ENCODE measurements around the gene LPIN1. TPM values are rescaled to one million over a fixed set of nuclear protein-coding genes. Genes with fewer than 3 reads are reported as not detected.
A peak's percentile ranks its signal among the peaks of the same experiment; 100 is the strongest.

LPIN1 gene
- total RNA-seq, 2 donors from 2014 or later: 63.0 to 112 TPM

- Mint-ChIP-seq H3K36me3 (peaks cover 35% of the 10 kb centered on the region), H3K4me3 (peak overlapping the region; percentile 76)
- peak; percentile 89 to 91 for ATAC-seq
Observed at GRCh38 chr2:11778923-11779757, 32.7 kb downstream of the LPIN1 start.

GRCh38 chr2:11781602-11782001, 35.2 kb downstream of the LPIN1 start:
- Mint-ChIP-seq H3K4me1 (ENCODE audit: low read depth in 2 of 2) (peaks cover 24 to 27% of the 10 kb centered on the region in 2 donors), H3K4me3 (no peak overlapping the region), H3K27ac (no peak overlapping the region), H3K27me3 (no peaks in the 10 kb centered on the region), H3K9me3 (no peaks in the 10 kb centered on the region), H3K36me3 (peaks cover 30% of the 10 kb centered on the region)
- DNase-seq (ENCODE audit: low spot score) (no peak), ATAC-seq (no peak)

More at GRCh38 chr2:11778923-11779757, 32.7 kb downstream of the LPIN1 start:
- H3K27me3 Mint-ChIP-seq: no peaks in the 10 kb centered on the region
- peak overlapping the region; percentile 63 to 94 for H3K27ac Mint-ChIP-seq
- peak; percentile 87 for DNase-seq (ENCODE audit: low spot score)
- H3K9me3 Mint-ChIP-seq: no peaks in the 10 kb centered on the region
- peaks cover 38 to 45% of the 10 kb centered on the region in 2 donors for H3K4me1 Mint-ChIP-seq (ENCODE audit: low read depth in 2 of 2)

GRCh38 chr2:11784280-11784679, 37.8 kb downstream of the LPIN1 start:
- peaks cover 5% of the 10 kb centered on the region in 2 donors for H3K4me1 Mint-ChIP-seq (ENCODE audit: low read depth in 2 of 2)
- ATAC-seq (no peak), DNase-seq (ENCODE audit: low spot score) (no peak)
- peaks cover 41% of the 10 kb centered on the region for H3K36me3 Mint-ChIP-seq
- H3K9me3 Mint-ChIP-seq: no peaks in the 10 kb centered on the region
- H3K27me3 Mint-ChIP-seq: no peaks in the 10 kb centered on the region
- H3K4me3 Mint-ChIP-seq: no peak overlapping the region
- no peak overlapping the region for H3K27ac Mint-ChIP-seq

GRCh38 chr2:11784747-11785610, 38.5 kb downstream of the LPIN1 start:
- Mint-ChIP-seq H3K27me3 (no peaks in the 10 kb centered on the region), H3K9me3 (no peaks in the 10 kb centered on the region), H3K36me3 (peaks cover 48% of the 10 kb centered on the region), H3K27ac (no peak overlapping the region), H3K4me1 (ENCODE audit: low read depth in 2 of 2) (peaks cover 4% of the 10 kb centered on the region in 2 donors), H3K4me3 (no peak overlapping the region)
- ATAC-seq (peak; percentile 55 to 68), DNase-seq (ENCODE audit: low spot score) (no peak)

- no peaks in the 10 kb centered on the region for H3K27me3 Mint-ChIP-seq
- peaks cover 47% of the 10 kb centered on the region for H3K36me3 Mint-ChIP-seq
- no peak for ATAC-seq
- H3K4me3 Mint-ChIP-seq: no peak overlapping the region
- H3K4me1 Mint-ChIP-seq (ENCODE audit: low read depth in 2 of 2): peaks cover 4 to 5% of the 10 kb centered on the region in 2 donors
- H3K9me3 Mint-ChIP-seq: no peaks in the 10 kb centered on the region
- no peak overlapping the region for H3K27ac Mint-ChIP-seq
- no peak for DNase-seq (ENCODE audit: low spot score)
Observed at GRCh38 chr2:11785611-11785940, 39.1 kb downstream of the LPIN1 start.

GRCh38 chr2:11786191-11786590, 39.8 kb downstream of the LPIN1 start:
- ATAC-seq (no peak), DNase-seq (ENCODE audit: low spot score) (no peak)
- Mint-ChIP-seq H3K27me3 (no peaks in the 10 kb centered on the region), H3K9me3 (no peaks in the 10 kb centered on the region), H3K27ac (no peak overlapping the region), H3K4me3 (no peak overlapping the region), H3K36me3 (peaks cover 46% of the 10 kb centered on the region), H3K4me1 (ENCODE audit: low read depth in 2 of 2) (peaks cover 4 to 10% of the 10 kb centered on the region in 2 donors)

GRCh38 chr2:11786592-11786991, 40.2 kb downstream of the LPIN1 start:
- no peak overlapping the region for H3K27ac Mint-ChIP-seq
- no peak for DNase-seq (ENCODE audit: low spot score)
- H3K36me3 Mint-ChIP-seq: peaks cover 45% of the 10 kb centered on the region
- peaks cover 4 to 10% of the 10 kb centered on the region in 2 donors for H3K4me1 Mint-ChIP-seq (ENCODE audit: low read depth in 2 of 2)
- no peaks in the 10 kb centered on the region for H3K9me3 Mint-ChIP-seq
- no peak for ATAC-seq
- H3K27me3 Mint-ChIP-seq: no peaks in the 10 kb centered on the region
- no peak overlapping the region for H3K4me3 Mint-ChIP-seq

- peaks cover 4 to 10% of the 10 kb centered on the region in 2 donors for H3K4me1 Mint-ChIP-seq (ENCODE audit: low read depth in 2 of 2)
- H3K36me3 Mint-ChIP-seq: peaks cover 42% of the 10 kb centered on the region
- H3K27ac Mint-ChIP-seq: peak overlapping the region in 1 of 2 donors; percentile 33
- no peaks in the 10 kb centered on the region for H3K9me3 Mint-ChIP-seq
- H3K4me3 Mint-ChIP-seq: no peak overlapping the region
- ATAC-seq (no peak), DNase-seq (ENCODE audit: low spot score) (no peak)
- H3K27me3 Mint-ChIP-seq: no peaks in the 10 kb centered on the region
Observed at GRCh38 chr2:11787991-11788390, 41.6 kb downstream of the LPIN1 start.

- no peaks in the 10 kb centered on the region for H3K27me3 Mint-ChIP-seq
- no peaks in the 10 kb centered on the region for H3K9me3 Mint-ChIP-seq
- no peak overlapping the region for H3K4me3 Mint-ChIP-seq
- H3K36me3 Mint-ChIP-seq: peaks cover 46% of the 10 kb centered on the region
- peak; percentile 11 to 48 for ATAC-seq
- H3K4me1 Mint-ChIP-seq (ENCODE audit: low read depth in 2 of 2): peaks cover 4 to 10% of the 10 kb centered on the region in 2 donors
- H3K27ac Mint-ChIP-seq: peak overlapping the region in 1 of 2 donors; percentile 33
- no peak for DNase-seq (ENCODE audit: low spot score)
Observed at GRCh38 chr2:11788461-11789124, 42.2 kb downstream of the LPIN1 start.

- H3K4me3 Mint-ChIP-seq: no peak overlapping the region
- H3K27ac Mint-ChIP-seq: no peak overlapping the region
- H3K9me3 Mint-ChIP-seq: no peaks in the 10 kb centered on the region
- peaks cover 4 to 10% of the 10 kb centered on the region in 2 donors for H3K4me1 Mint-ChIP-seq (ENCODE audit: low read depth in 2 of 2)
- DNase-seq (ENCODE audit: low spot score) (no peak), ATAC-seq (peak in 1 of 2 donors; percentile 19)
- H3K36me3 Mint-ChIP-seq: peaks cover 51% of the 10 kb centered on the region
- no peaks in the 10 kb centered on the region for H3K27me3 Mint-ChIP-seq
Observed at GRCh38 chr2:11789243-11789642, 42.8 kb downstream of the LPIN1 start.

GRCh38 chr2:11790228-11790627, 43.8 kb downstream of the LPIN1 start:
- Mint-ChIP-seq H3K36me3 (peaks cover 57% of the 10 kb centered on the region), H3K4me3 (no peak overlapping the region), H3K27me3 (no peaks in the 10 kb centered on the region), H3K27ac (no peak overlapping the region), H3K9me3 (no peaks in the 10 kb centered on the region), H3K4me1 (ENCODE audit: low read depth in 2 of 2) (peaks cover 4 to 10% of the 10 kb centered on the region in 2 donors)
- ATAC-seq (no peak), DNase-seq (ENCODE audit: low spot score) (no peak)

GRCh38 chr2:11795590-11795989, 49.2 kb downstream of the LPIN1 start:
- no peak for DNase-seq (ENCODE audit: low spot score)
- no peak overlapping the region for H3K4me3 Mint-ChIP-seq
- no peak for ATAC-seq
- H3K4me1 Mint-ChIP-seq (ENCODE audit: low read depth in 2 of 2): peaks cover 5 to 7% of the 10 kb centered on the region in 2 donors
- H3K27me3 Mint-ChIP-seq: no peaks in the 10 kb centered on the region
- H3K36me3 Mint-ChIP-seq: peaks cover 48% of the 10 kb centered on the region
- no peaks in the 10 kb centered on the region for H3K9me3 Mint-ChIP-seq
- H3K27ac Mint-ChIP-seq: no peak overlapping the region

All from natural killer cell treated with Interleukin-12 subunit alpha and Interleukin-12 subunit beta and Interleukin-15 and Interleukin-18, amount 100 ng/mL, for 72 hours (primary cell).